Chondrocyte (in vitro differentiated cells): ENCODE results near the gene RASL10B. TPM values are rescaled to one million over a fixed set of nuclear protein-coding genes. Genes with fewer than 3 reads are reported as not detected.

Source experiments
- DNase-seq: peaks from one replicate; pipeline ENCODE4 v3.0.0; 2021; ENCODE audit warnings: mixed read lengths, low spot score
- H3K27ac Mint-ChIP-seq: one replicate; pipeline ENCODE4 v1.8.0; 2021; ENCODE audit warnings: mild to moderate bottlenecking, moderate library complexity, mixed read lengths; ENCODE audit not compliant: unreplicated experiment
- H3K27me3 Mint-ChIP-seq: 2 replicates; pipeline ENCODE4 v1.8.0; 2021; ENCODE audit warnings: low read depth, mixed read lengths
- H3K36me3 Mint-ChIP-seq: 2 replicates; pipeline ENCODE4 v1.8.0; 2021; ENCODE audit warnings: low read depth, mixed read lengths
- H3K4me1 Mint-ChIP-seq: 2 replicates; pipeline ENCODE4 v1.8.0; 2021; ENCODE audit warnings: low read depth, mild to moderate bottlenecking, mixed read lengths
- H3K4me3 Mint-ChIP-seq: one replicate; pipeline ENCODE4 v1.8.0; 2021; ENCODE audit warnings: mild to moderate bottlenecking, moderate library complexity, mixed read lengths; ENCODE audit not compliant: unreplicated experiment
- H3K9me3 Mint-ChIP-seq: 2 replicates; pipeline ENCODE4 v1.8.0; 2021; ENCODE audit warnings: low read depth, mixed read lengths
- total RNA-seq: library from RNA; stranded (reverse); gene quantifications from 3 replicates; pipeline ENCODE4 v1.2.1, GENCODE V29; 2021
- TF ChIP-seq, protein P1 (sequence below): fragments of 200-600 bp; sonication (generic); IDR thresholded peaks from 2 replicates; pipeline ENCODE4 v1.5.0; 2021; ENCODE audit warnings: antibody characterized with exemption, mild to moderate bottlenecking, moderate library complexity

The RASL10B gene
- total RNA-seq, 1 donor from 2014 or later = 21.3 TPM

DNA sequence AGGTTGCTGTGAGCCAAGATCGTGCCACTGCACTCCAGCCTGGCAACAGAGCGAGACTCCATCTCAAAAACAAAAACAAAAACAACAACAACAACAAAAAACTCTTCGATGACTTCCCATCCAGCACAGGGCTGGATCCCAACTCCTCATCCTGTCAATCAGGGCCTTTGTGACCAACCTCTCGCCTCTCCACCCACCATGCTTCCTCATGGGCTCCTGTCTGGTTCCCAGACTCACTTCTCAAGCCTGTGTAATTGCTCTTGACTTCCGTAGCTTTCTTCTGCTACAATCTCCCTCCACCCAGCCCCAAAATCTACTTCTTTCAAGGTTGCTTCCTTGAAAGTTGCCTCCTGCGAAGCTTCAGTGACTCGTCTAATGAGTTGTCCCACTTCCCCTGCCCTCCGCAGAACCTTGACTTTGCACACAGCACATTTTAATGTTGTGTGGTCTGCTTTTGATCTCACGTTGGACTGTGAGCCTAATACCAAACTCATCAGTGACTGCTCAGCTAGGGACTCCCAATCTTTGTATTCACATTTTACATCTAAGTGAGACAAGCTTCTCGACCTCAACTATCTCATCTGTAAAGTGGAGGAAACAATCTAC is 936 bp upstream of the RASL10B start:
- peaks cover 46% of the 10 kb centered on the region for H3K4me1 Mint-ChIP-seq
- DNase-seq = no peak
- TF ChIP-seq, protein P1, sequence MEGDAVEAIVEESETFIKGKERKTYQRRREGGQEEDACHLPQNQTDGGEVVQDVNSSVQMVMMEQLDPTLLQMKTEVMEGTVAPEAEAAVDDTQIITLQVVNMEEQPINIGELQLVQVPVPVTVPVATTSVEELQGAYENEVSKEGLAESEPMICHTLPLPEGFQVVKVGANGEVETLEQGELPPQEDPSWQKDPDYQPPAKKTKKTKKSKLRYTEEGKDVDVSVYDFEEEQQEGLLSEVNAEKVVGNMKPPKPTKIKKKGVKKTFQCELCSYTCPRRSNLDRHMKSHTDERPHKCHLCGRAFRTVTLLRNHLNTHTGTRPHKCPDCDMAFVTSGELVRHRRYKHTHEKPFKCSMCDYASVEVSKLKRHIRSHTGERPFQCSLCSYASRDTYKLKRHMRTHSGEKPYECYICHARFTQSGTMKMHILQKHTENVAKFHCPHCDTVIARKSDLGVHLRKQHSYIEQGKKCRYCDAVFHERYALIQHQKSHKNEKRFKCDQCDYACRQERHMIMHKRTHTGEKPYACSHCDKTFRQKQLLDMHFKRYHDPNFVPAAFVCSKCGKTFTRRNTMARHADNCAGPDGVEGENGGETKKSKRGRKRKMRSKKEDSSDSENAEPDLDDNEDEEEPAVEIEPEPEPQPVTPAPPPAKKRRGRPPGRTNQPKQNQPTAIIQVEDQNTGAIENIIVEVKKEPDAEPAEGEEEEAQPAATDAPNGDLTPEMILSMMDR = no peak
- no peaks in the 10 kb centered on the region for H3K27me3 Mint-ChIP-seq
- no peaks in the 10 kb centered on the region for H3K9me3 Mint-ChIP-seq
- H3K36me3 Mint-ChIP-seq = no peaks in the 10 kb centered on the region
- H3K27ac Mint-ChIP-seq = no peak overlapping the region
- H3K4me3 Mint-ChIP-seq = no peak overlapping the region

DNA sequence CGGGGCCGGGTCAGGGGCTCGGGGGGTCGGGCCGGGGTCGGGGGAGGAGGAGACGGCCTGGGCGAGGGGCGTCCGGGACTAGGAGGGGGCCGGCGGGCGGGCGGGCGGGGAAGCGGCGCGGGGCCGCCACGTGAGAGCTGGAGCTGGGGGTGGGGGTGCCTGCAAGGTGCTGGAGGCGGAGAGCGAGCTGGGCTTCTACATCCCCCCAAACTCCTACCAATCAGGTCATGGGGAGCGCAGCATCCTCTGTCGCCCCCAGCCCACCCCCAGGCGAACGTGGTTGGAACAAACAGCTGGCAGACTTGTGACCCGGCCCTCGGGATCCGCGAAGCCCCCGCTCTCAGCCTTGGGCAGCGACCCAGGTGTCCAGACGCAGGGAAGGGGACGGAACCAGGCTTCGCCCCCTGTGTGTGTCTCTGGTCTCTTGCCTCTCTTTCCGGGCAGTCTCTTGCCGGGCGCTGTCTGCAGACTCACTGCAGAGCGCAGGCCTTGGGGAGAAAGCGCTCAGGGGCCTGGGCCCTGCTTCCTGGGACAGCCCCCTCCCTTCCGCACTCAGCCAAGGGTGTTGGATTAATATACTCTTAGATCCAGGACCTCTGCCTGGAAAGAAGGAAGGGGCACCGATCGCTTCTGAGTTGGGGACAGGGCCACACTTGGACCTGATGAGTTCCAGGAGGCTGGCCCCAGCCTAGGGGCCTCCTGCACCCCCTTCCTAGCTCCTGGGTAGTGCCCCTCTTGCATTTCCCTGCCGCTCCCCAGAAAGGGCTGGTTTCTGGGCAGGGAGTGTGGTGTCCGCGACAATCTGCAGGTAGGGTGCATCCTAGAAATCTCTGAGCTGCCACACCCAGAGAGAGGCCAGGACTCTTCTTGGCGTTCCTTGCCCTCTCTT is 722 bp downstream of the RASL10B start:
- H3K9me3 Mint-ChIP-seq = no peaks in the 10 kb centered on the region
- H3K4me1 Mint-ChIP-seq = peaks cover 30% of the 10 kb centered on the region
- H3K4me3 Mint-ChIP-seq = peak overlapping the region; percentile 80
- no peaks in the 10 kb centered on the region for H3K36me3 Mint-ChIP-seq
- no peak for DNase-seq
- TF ChIP-seq, protein P1 = no peak
- H3K27ac Mint-ChIP-seq = no peak overlapping the region
- no peaks in the 10 kb centered on the region for H3K27me3 Mint-ChIP-seq

DNA sequence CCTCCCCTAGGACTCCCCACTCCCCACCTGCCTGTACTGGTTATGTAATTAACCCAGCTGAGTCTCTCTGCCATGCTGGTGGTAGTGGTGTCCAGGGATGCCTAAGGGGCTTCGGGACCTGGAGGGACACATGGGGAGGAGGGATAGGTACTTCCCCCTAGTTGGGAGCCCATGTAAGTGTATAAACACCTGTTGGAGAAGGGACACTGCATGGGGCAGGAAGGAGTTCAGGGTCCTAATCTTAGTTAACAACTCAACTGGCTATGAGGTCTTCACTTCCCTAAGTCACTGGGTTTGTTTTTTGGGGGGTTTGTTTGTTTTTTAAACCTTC is 1.3 kb downstream of the RASL10B start:
- no peaks in the 10 kb centered on the region for H3K27me3 Mint-ChIP-seq
- H3K4me1 Mint-ChIP-seq = peaks cover 24% of the 10 kb centered on the region
- DNase-seq = no peak
- H3K36me3 Mint-ChIP-seq = no peaks in the 10 kb centered on the region
- H3K27ac Mint-ChIP-seq = no peak overlapping the region
- H3K9me3 Mint-ChIP-seq = no peaks in the 10 kb centered on the region
- TF ChIP-seq, protein P1 = no peak
- H3K4me3 Mint-ChIP-seq = peak overlapping the region; percentile 80

DNA sequence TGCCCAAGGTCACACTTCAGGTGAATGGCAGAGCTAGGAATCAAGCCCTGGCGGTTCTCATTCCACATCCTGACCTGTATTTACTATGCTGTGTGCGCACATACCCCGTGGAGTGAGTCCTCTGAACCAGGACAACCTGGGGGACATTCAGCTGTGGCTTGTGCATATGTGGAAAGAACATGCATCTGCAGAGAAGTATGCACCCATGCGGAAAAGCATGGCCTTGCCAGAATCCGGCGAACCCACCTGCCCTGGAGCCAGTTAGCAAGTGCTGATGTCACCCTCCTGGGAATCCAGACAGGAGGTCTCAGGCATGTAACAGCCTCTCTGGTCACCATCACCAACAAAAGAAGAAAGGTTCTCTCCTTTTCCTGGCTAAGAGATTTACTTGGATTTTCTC is 1.9 kb downstream of the RASL10B start:
- no peak for DNase-seq
- peaks cover 20% of the 10 kb centered on the region for H3K4me1 Mint-ChIP-seq
- H3K27ac Mint-ChIP-seq = no peak overlapping the region
- no peaks in the 10 kb centered on the region for H3K9me3 Mint-ChIP-seq
- no peaks in the 10 kb centered on the region for H3K27me3 Mint-ChIP-seq
- TF ChIP-seq, protein P1 = no peak
- no peak overlapping the region for H3K4me3 Mint-ChIP-seq
- no peaks in the 10 kb centered on the region for H3K36me3 Mint-ChIP-seq

DNA sequence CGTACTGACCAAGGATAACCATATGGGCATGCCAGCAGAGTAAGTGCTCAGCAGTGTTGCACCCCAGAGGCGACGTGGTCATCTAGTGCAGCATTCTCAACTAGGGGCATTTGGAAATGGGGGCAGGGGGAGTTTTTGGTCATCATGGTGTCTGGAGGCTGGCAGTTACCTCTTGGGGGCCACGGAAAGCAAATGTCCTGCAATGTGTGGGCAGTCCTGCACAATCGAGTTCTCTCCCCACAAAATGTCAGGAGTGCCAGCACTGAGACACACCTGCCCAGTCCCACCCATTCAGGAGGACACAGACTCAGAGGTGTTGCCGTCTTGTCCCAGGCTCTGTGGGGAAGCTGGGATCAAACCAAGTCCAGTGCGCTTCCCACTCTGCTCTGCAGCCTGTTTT is 3.0 kb downstream of the RASL10B start:
- H3K36me3 Mint-ChIP-seq = no peaks in the 10 kb centered on the region
- no peaks in the 10 kb centered on the region for H3K9me3 Mint-ChIP-seq
- peaks cover under 1% of the 10 kb centered on the region for H3K27me3 Mint-ChIP-seq
- H3K27ac Mint-ChIP-seq = no peak overlapping the region
- DNase-seq = no peak
- TF ChIP-seq, protein P1 = no peak
- peaks cover 20% of the 10 kb centered on the region for H3K4me1 Mint-ChIP-seq
- no peak overlapping the region for H3K4me3 Mint-ChIP-seq
